Kidney tubule cell (primary cell): Measurements from ENCODE around the gene SUPT6H.
A peak's percentile ranks its signal among the peaks of the same experiment; 100 is the strongest.

Experiments
- DNase-seq: peaks from one replicate; pipeline ENCODE4 v3.0.0-alpha.2; 2018; ENCODE audit warnings: low spot score

SUPT6H gene

DNA sequence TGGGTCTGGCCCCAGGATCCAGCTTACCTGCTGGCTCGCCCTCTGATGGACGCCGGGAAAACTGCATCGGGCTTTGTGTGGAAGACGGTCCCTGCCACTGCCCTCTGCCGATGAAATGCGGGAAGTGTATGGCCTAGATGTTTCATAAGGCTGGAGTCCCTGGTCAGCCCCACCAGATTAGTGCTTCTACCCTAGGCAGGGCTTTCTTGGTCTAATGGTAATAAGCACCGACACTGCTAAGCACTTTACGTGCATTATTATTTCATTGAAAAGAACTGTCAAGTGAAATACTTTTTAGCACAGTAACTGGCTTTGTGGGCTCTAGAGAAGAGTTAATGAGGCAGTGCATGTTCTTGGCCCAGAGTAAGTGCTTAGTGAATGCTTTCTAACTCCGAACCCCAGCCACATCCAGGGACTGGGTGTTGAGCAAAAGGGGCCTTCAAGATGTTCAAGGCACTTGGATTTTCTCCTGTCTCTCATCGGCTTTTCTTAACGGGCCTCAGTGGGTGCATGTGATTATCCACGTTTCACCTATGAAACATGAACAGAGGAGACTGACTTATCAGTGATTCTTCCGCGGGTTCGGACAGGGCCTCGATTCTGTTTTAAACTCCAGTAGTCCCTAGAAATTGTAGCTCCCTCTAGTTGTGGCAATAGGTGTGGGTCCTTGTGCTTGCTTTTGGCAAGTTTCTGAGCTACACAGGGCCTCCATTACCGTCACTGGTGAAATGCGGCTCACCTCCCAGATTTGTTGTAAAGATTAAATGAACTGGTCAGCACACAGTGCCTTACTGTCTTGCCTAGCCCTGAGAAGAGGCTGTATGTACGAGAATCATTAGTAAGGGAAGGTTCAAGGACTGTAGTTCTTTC, 88.4 kb downstream of the SUPT6H start:
- peak; percentile 93 for DNase-seq

DNA sequence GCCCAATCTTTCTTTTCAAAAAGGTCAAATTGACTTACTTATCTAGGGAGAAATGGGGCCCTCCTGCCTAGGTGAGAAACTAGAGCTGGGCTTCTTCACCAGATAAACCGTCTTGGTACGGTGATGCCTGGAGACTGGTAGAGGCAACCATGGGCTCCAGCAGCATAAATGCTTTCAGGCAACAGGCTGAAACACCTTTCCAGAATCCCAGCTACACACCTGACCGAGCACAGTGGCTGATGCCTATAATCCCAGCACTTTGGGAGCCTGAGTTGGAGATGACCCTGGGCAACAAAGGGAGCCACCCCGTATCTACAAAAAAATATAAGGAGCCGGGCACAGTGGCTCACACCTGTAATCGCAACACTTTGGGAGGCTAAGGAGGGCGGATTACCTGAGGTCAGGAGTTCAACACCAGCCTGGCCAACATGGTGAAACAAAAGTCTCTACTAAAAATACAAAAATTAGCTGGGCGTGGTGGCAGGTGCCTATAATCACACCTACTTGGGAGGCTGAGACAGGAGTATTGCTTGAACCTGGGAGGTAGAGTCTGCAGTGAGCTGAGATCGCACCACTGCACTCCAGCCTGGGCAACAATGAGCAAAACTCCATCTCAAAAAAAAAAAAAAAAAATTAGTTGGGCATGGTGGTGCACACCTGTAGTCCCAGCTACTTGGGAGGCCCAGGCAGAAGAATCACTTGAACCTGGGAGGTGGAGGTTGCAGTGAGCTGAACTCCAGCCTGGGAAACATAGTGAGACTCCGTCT, 89.8 kb downstream of the SUPT6H start:
- no peak for DNase-seq
